GM18517 (cell line): Measurements from ENCODE around the gene ACAT2.
"Not testable (repeated sequence)": the region's sequence is repeated elsewhere in the genome, so short reads cannot be mapped to it uniquely, and the experiment has no call there.

Source experiments
- ATAC-seq: cut with Tn5 transposase; IDR thresholded peaks from one replicate; pipeline ENCODE4 v1.9.1; 2021; ENCODE audit warnings: mild to moderate bottlenecking, moderate library complexity; ENCODE audit not compliant: unreplicated experiment

Gene ACAT2

GRCh38 chr6:159761873-159762680 lies at the start of gene ACAT2:
ACAT2 (plus strand) TSS chr6:159762045; CDS start chr6:159762088, 43 bp downstream.
- ATAC-seq = peak; percentile 96

- not testable (repeated sequence) for ATAC-seq
Observed at GRCh38 chr6:159712389-159712788, 49.5 kb upstream of the ACAT2 start.

- ATAC-seq = no peak
Observed at GRCh38 chr6:159713984-159714383, 47.9 kb upstream of the ACAT2 start.

- no peak for ATAC-seq
Observed at GRCh38 chr6:159714404-159714803, 47.4 kb upstream of the ACAT2 start.

GRCh38 chr6:159715166-159715565 lies 46.7 kb upstream of the ACAT2 start:
- ATAC-seq = no peak

- no peak for ATAC-seq
Observed at GRCh38 chr6:159715605-159716004, 46.2 kb upstream of the ACAT2 start.

GRCh38 chr6:159716247-159717096 lies 45.4 kb upstream of the ACAT2 start:
- ATAC-seq = no peak

- ATAC-seq = no peak
Observed at GRCh38 chr6:159718634-159719033, 43.2 kb upstream of the ACAT2 start.

- ATAC-seq = no peak
Observed at GRCh38 chr6:159719287-159719686, 42.6 kb upstream of the ACAT2 start.

GRCh38 chr6:159720708-159721107 lies 41.1 kb upstream of the ACAT2 start:
- ATAC-seq = no peak

- not testable (repeated sequence) for ATAC-seq
Observed at GRCh38 chr6:159721981-159722380, 39.9 kb upstream of the ACAT2 start.

- no peak for ATAC-seq
Observed at GRCh38 chr6:159722655-159723054, 39.2 kb upstream of the ACAT2 start.

- ATAC-seq = no peak
Observed at GRCh38 chr6:159723259-159723658, 38.6 kb upstream of the ACAT2 start.

- no peak for ATAC-seq
Observed at GRCh38 chr6:159724778-159725177, 37.1 kb upstream of the ACAT2 start.

- ATAC-seq = not testable (repeated sequence)
Observed at GRCh38 chr6:159725208-159725607, 36.6 kb upstream of the ACAT2 start.

GRCh38 chr6:159726255-159726917 lies 35.5 kb upstream of the ACAT2 start:
- ATAC-seq = no peak

GRCh38 chr6:159726918-159727716 lies 34.7 kb upstream of the ACAT2 start, which contains the start of gene WTAP:
WTAP (plus strand) TSS chr6:159727506; CDS start chr6:159736266, 8,760 bp downstream.
- peak; percentile 73 for ATAC-seq

- peak; percentile 37 for ATAC-seq
Observed at GRCh38 chr6:159727717-159728445, 34.0 kb upstream of the ACAT2 start.

- no peak for ATAC-seq
Observed at GRCh38 chr6:159728531-159728964, 33.3 kb upstream of the ACAT2 start.
